Transverse colon (tissue), 4 donors: ENCODE measurements around the gene DLL1.

Experiments used
- EP300 ChIP-seq: sonication (generic); formaldehyde crosslinking; IDR thresholded peaks from one replicate; pipeline ENCODE4 v1.6.1; 2017; ENCODE audit warnings: antibody characterized with exemption, low read depth
- POLR2A ChIP-seq: fragments of 450-650 bp; IDR thresholded peaks from one replicate; pipeline ENCODE4 v1.6.1; 2016; ENCODE audit warnings: antibody characterized with exemption, mild to moderate bottlenecking, moderate library complexity
- POLR2AphosphoS5 ChIP-seq, 3 donors: sonication (generic); formaldehyde crosslinking; IDR thresholded peaks; one replicate each; pipeline ENCODE4 v1.6.1; 2016; ENCODE audit warnings: antibody characterized with exemption in 3 of 3
- TF ChIP-seq, protein P1 (sequence below), 5 experiments: fragments of 200-600 bp in 3 of 5; fragments of 450-650 bp in 2 of 5; sonication (generic) in 3 of 5; IDR thresholded peaks; 1 replicate in 2 of 5; 2 replicates in 3 of 5; pipeline ENCODE4 v1.5.1; 2016 to 2017; ENCODE audit warnings: antibody characterized with exemption in 5 of 5, inconsistent platforms in 3 of 5, mild to moderate bottlenecking in 2 of 5, moderate library complexity in 1 of 5

DNA sequence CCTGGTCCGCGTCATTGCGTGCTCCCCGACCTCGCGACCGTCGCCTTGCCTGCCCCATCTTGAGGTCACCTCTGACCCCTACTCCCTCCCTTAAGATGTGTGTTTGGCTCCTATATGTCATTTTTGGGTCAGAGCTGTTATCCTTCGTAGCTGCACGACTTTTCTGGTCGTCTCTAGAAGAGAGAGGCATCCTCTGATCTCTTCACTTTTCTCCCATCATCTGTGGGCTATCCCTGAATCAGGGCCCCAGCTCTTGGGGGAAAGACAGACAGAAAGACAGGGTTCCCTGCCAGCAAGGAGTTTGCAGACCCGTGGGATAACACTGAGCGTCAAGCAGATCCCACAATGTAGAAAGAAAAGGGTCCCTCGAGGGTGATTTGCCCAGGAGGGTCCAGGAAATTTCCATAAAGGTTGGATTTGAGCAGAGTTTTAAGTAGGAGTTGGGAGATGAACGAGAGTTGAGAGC lies 16.2 kb upstream of the DLL1 start:
- TF ChIP-seq, protein P1, sequence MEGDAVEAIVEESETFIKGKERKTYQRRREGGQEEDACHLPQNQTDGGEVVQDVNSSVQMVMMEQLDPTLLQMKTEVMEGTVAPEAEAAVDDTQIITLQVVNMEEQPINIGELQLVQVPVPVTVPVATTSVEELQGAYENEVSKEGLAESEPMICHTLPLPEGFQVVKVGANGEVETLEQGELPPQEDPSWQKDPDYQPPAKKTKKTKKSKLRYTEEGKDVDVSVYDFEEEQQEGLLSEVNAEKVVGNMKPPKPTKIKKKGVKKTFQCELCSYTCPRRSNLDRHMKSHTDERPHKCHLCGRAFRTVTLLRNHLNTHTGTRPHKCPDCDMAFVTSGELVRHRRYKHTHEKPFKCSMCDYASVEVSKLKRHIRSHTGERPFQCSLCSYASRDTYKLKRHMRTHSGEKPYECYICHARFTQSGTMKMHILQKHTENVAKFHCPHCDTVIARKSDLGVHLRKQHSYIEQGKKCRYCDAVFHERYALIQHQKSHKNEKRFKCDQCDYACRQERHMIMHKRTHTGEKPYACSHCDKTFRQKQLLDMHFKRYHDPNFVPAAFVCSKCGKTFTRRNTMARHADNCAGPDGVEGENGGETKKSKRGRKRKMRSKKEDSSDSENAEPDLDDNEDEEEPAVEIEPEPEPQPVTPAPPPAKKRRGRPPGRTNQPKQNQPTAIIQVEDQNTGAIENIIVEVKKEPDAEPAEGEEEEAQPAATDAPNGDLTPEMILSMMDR (IDR thresholded peaks at IDR 0.05) = no peak
- TF ChIP-seq POLR2A (no peak), POLR2AphosphoS5 (IDR thresholded peaks at IDR 0.05) (no peak), EP300 (no peak)
